ENCODE results near the gene TRIO.

The TRIO gene

GRCh38 chr5:14234204-14234603 lies 91.1 kb downstream of the TRIO start:
- TF ChIP-seq POLR2AphosphoS5 (IDR thresholded peaks at IDR 0.05; ENCODE audit: low read depth, low read length) (no peak), SIN3A (IDR thresholded peaks at IDR 0.05; ENCODE audit: borderline replicate concordance, insufficient read depth, low read length) (no peak), TAF1 (IDR thresholded peaks at IDR 0.05; ENCODE audit: borderline replicate concordance, insufficient read depth, low read length) (no peak), FOXP2 (optimal IDR thresholded peaks at IDR 0.05; ENCODE audit: borderline replicate concordance, extremely low read depth, extremely low read length, insufficient read depth) (no peak), REST (IDR thresholded peaks at IDR 0.05; ENCODE audit: insufficient read depth in 1 of 2, low read depth in 2 of 2, low read length in 2 of 2) (no peak)

- TF ChIP-seq SIN3A (IDR thresholded peaks at IDR 0.05; ENCODE audit: borderline replicate concordance, insufficient read depth, low read length) (no peak), FOXP2 (optimal IDR thresholded peaks at IDR 0.05; ENCODE audit: borderline replicate concordance, extremely low read depth, extremely low read length, insufficient read depth) (no peak), POLR2AphosphoS5 (IDR thresholded peaks at IDR 0.05; ENCODE audit: low read depth, low read length) (no peak), REST (IDR thresholded peaks at IDR 0.05; ENCODE audit: insufficient read depth in 1 of 2, low read depth in 2 of 2, low read length in 2 of 2) (no peak), TAF1 (IDR thresholded peaks at IDR 0.05; ENCODE audit: borderline replicate concordance, insufficient read depth, low read length) (no peak)
Measured at GRCh38 chr5:14235872-14236271, 92.7 kb downstream of the TRIO start.

- no peak for TF ChIP-seq POLR2AphosphoS5 (IDR thresholded peaks at IDR 0.05; ENCODE audit: low read depth, low read length)
- no peak for TF ChIP-seq SIN3A (IDR thresholded peaks at IDR 0.05; ENCODE audit: borderline replicate concordance, insufficient read depth, low read length)
- no peak for TF ChIP-seq FOXP2 (optimal IDR thresholded peaks at IDR 0.05; ENCODE audit: borderline replicate concordance, extremely low read depth, extremely low read length, insufficient read depth)
- TF ChIP-seq TAF1 (IDR thresholded peaks at IDR 0.05; ENCODE audit: borderline replicate concordance, insufficient read depth, low read length), result no peak
- TF ChIP-seq REST (IDR thresholded peaks at IDR 0.05; ENCODE audit: insufficient read depth in 1 of 2, low read depth in 2 of 2, low read length in 2 of 2), result no peak
Measured at GRCh38 chr5:14236757-14237156, 93.6 kb downstream of the TRIO start.

GRCh38 chr5:14237317-14238086 lies 94.4 kb downstream of the TRIO start:
- TF ChIP-seq SIN3A (IDR thresholded peaks at IDR 0.05; ENCODE audit: borderline replicate concordance, insufficient read depth, low read length), result no peak
- no peak for TF ChIP-seq TAF1 (IDR thresholded peaks at IDR 0.05; ENCODE audit: borderline replicate concordance, insufficient read depth, low read length)
- TF ChIP-seq FOXP2 (optimal IDR thresholded peaks at IDR 0.05; ENCODE audit: borderline replicate concordance, extremely low read depth, extremely low read length, insufficient read depth), result no peak
- no peak for TF ChIP-seq REST (IDR thresholded peaks at IDR 0.05; ENCODE audit: insufficient read depth in 1 of 2, low read depth in 2 of 2, low read length in 2 of 2)
- no peak for TF ChIP-seq POLR2AphosphoS5 (IDR thresholded peaks at IDR 0.05; ENCODE audit: low read depth, low read length)

Measured in PFSK-1 (cell line).